HepG2 (cell line): ENCODE results near the gene HCFC1. TPM values are rescaled to one million over a fixed set of nuclear protein-coding genes. Genes with fewer than 3 reads are reported as not detected.

Source experiments
- ATAC-seq: fragments of 200-7000 bp; cut with Tn5 transposase; 3 replicates; pipeline ENCODE4 v1.9.1; 2020; ENCODE audit warnings: mild to moderate bottlenecking, moderate library complexity
- BruUV-seq: library from RNA; stranded (reverse); fragments of 400-500 nt; replicated peaks from 2 replicates; lab custom pipeline; 2021; lab: Mats Ljungman, UMichigan
- CTCF ChIA-PET: fragments of 300-600 bp; formaldehyde crosslinking; extraction: SDS; loops from one replicate; lab custom pipeline; 2021; ENCODE audit warnings: low total read pairs, inconsistent platforms, low intra/inter-chr PET ratio; lab: Yijun Ruan, JAX
- POLR2A ChIA-PET: fragments of 350-600 bp; sonication (Branson Sonifier 250); formaldehyde crosslinking; loops from one replicate; lab custom pipeline; 2020; ENCODE audit warnings: antibody characterized with exemption, inconsistent platforms; lab: Yijun Ruan, JAX
- DNase-seq: peaks from one replicate; pipeline ENCODE4 v3.0.0-alpha.2; 2015; ENCODE audit warnings: low spot score
- FAIRE-seq: peaks from 3 replicates; lab custom pipeline; 2011; peaks lifted over from hg19 to GRCh38; lab: Jason Lieb, UNC
- H2AFZ ChIP-seq: one replicate; pipeline ENCODE4 v1.6.1; 2011; ENCODE audit warnings: low read length, inconsistent platforms
- H3K27ac ChIP-seq: fragments of 300-600 bp; 3 replicates; pipeline ENCODE4 v1.8.0; 2011; ENCODE audit warnings: mixed run types, mild to moderate bottlenecking, mixed read lengths, low read length, inconsistent platforms; ENCODE audit not compliant: insufficient read depth; ENCODE audit errors: extremely low read length
- H3K27me3 ChIP-seq, 2 experiments: fragments of 200-600 bp in 1 of 2; 2 replicates in 1 of 2; 3 replicates in 1 of 2; pipeline versions ENCODE4 v1.6.0 to v1.8.0; 2011; ENCODE audit warnings: low read length in 2 of 2, mild to moderate bottlenecking in 2 of 2, moderate library complexity in 2 of 2, inconsistent platforms in 1 of 2; ENCODE audit not compliant: insufficient read depth in 2 of 2, control insufficient read depth in 1 of 2
- H3K36me3 ChIP-seq, 2 experiments: fragments of 200-600 bp in 1 of 2; replicated peaks in 1 of 2; 2 replicates in 1 of 2; 3 replicates in 1 of 2; pipeline versions ENCODE4 v1.5.1 to v1.8.0; 2011; ENCODE audit warnings: low read length in 2 of 2, inconsistent platforms in 1 of 2; ENCODE audit not compliant: insufficient read depth in 2 of 2, control insufficient read depth in 1 of 2
- H3K4me1 ChIP-seq: 2 replicates; pipeline ENCODE4 v1.5.1; 2012; ENCODE audit warnings: low read length, inconsistent platforms; ENCODE audit not compliant: insufficient read depth
- H3K4me2 ChIP-seq: 2 replicates; pipeline ENCODE4 v1.6.0; 2011; ENCODE audit warnings: low read depth, low read length, inconsistent platforms
- H3K4me3 ChIP-seq, 3 experiments: fragments of 200-600 bp in 1 of 3; sonication (generic), shearing (Covaris generic) in 1 of 3; replicated peaks in 1 of 3; 2 replicates each; pipeline ENCODE4 v1.5.1; 2011 to 2016; ENCODE audit warnings: low read length in 3 of 3, inconsistent platforms in 2 of 3, low read depth in 2 of 3, mild to moderate bottlenecking in 2 of 3, control low read depth in 1 of 3, mixed read lengths in 1 of 3; ENCODE audit not compliant: insufficient read depth in 1 of 3
- H3K79me2 ChIP-seq: one replicate; pipeline ENCODE4 v1.6.1; 2011; ENCODE audit warnings: low read length, inconsistent platforms; ENCODE audit not compliant: insufficient read depth
- H3K9ac ChIP-seq: 2 replicates; pipeline ENCODE4 v1.6.0; 2011; ENCODE audit warnings: mild to moderate bottlenecking, low read depth, low read length, inconsistent platforms; ENCODE audit not compliant: insufficient read depth
- H3K9me3 ChIP-seq: 2 replicates; pipeline ENCODE4 v1.5.1; 2012; ENCODE audit warnings: mild to moderate bottlenecking, low read length
- H4K20me1 ChIP-seq: 2 replicates; pipeline ENCODE4 v1.6.0; 2011; ENCODE audit warnings: inconsistent platforms, mild to moderate bottlenecking, low read length, moderate library complexity; ENCODE audit not compliant: insufficient read depth
- CBX5 ChIP-seq: sonication (generic); formaldehyde crosslinking; IDR thresholded peaks from 2 replicates; pipeline ENCODE4 v1.4.0; 2020; ENCODE audit warnings: missing genetic modification reagents, borderline replicate concordance
- CSRNP2 ChIP-seq: sonication (generic); formaldehyde crosslinking; conservative IDR thresholded peaks from 2 replicates; pipeline ENCODE4 v1.8.0; 2022; ENCODE audit warnings: low read depth, missing genetic modification reagents
- FOXA3 ChIP-seq: IDR thresholded peaks from 2 replicates; pipeline ENCODE4 v1.6.1; 2016; ENCODE audit warnings: missing genetic modification reagents, missing compliant biosample characterization
- HOMEZ ChIP-seq: IDR thresholded peaks from 2 replicates; pipeline ENCODE4 v1.6.1; 2016; ENCODE audit warnings: low read depth
- MAFF ChIP-seq: IDR thresholded peaks from 2 replicates; pipeline ENCODE4 v1.6.1; 2011; ENCODE audit warnings: low read depth, low read length, improper control_type of control experiment
- NFE2L2 ChIP-seq: fragments of 150-350 bp; IDR thresholded peaks from 2 replicates; pipeline ENCODE4 v1.6.1; 2014; ENCODE audit warnings: low read length
- PAXIP1 ChIP-seq: sonication (generic); formaldehyde crosslinking; conservative IDR thresholded peaks from 2 replicates; pipeline ENCODE4 v1.4.0; 2020; ENCODE audit warnings: mild to moderate bottlenecking, missing genetic modification reagents, moderate library complexity
- ZBTB37 ChIP-seq: sonication (generic); formaldehyde crosslinking; IDR thresholded peaks from 2 replicates; pipeline ENCODE4 v1.4.0; 2020; ENCODE audit warnings: mild to moderate bottlenecking, missing genetic modification reagents
- ZNF124 ChIP-seq: sonication (generic); formaldehyde crosslinking; IDR thresholded peaks from 2 replicates; pipeline ENCODE4 v1.4.0; 2020; ENCODE audit warnings: missing genetic modification reagents
- ZNF264 ChIP-seq: sonication (generic); formaldehyde crosslinking; IDR thresholded peaks from 2 replicates; pipeline ENCODE4 v1.4.0; 2020; ENCODE audit warnings: missing genetic modification reagents
- ZNF414 ChIP-seq: sonication (generic); formaldehyde crosslinking; IDR thresholded peaks from 2 replicates; pipeline ENCODE4 v1.5.0; 2020; ENCODE audit warnings: missing genetic modification reagents
- ZNF720 ChIP-seq: sonication (generic); formaldehyde crosslinking; IDR thresholded peaks from 2 replicates; pipeline ENCODE4 v1.4.0; 2020; ENCODE audit warnings: missing genetic modification reagents
- ZNF770 ChIP-seq: sonication (generic); formaldehyde crosslinking; IDR thresholded peaks from 2 replicates; pipeline ENCODE4 v1.5.0; 2020; ENCODE audit warnings: mild to moderate bottlenecking, missing genetic modification reagents
- WGBS: methylation state at CpG from one replicate; pipeline ENCODE4 v1.1.6; 2017; ENCODE audit warnings: low lambda C conversion rate; 5-methylcytosine and 5-hydroxymethylcytosine counted together
- in situ Hi-C: cut with HindIII; loops from 2 replicates; pipeline ENCODE4 v1.10.0; 2017; ENCODE audit warnings: low pct_unique_long_range_greater_than_20kb; ENCODE audit not compliant: extremely low pct_ligation_motif_present
- intact Hi-C: fragments of 100-400 bp; cut with micrococcal nuclease; formaldehyde crosslinking; loops from one replicate; pipeline ENCODE4 v1.10.0; 2022; ENCODE audit not compliant: unreplicated experiment
- polyA plus RNA-seq, 8 experiments: library from polyadenylated mRNA; depleted of rRNA in 3 of 8; stranded (reverse) in 7 of 8; unstranded in 1 of 8; fragments of >200 nt; fragmentation: Illumina TruSeq in 4 of 8; extraction: Trizol in 4 of 8; gene quantifications; 2 replicates each; pipeline versions ENCODE4 v1.2.1 to v1.2.3, GENCODE V29; 2011 to 2016; ENCODE audit warnings: low read depth in 4 of 8, missing spikeins in 1 of 8, mixed read lengths in 1 of 8; ENCODE audit not compliant: insufficient read depth in 1 of 8
- total RNA-seq, 5 experiments: library from RNA; depleted of rRNA; stranded (reverse); fragments of >200 nt; fragmentation: Illumina TruSeq; extraction: Trizol; gene quantifications; 2 replicates each; pipeline ENCODE4 v1.2.3, GENCODE V29; 2016; ENCODE audit warnings: low read depth in 1 of 5

The HCFC1 gene
- total and polyA plus RNA-seq, 2 of the 13 experiments (the other 11 are each of a cell fraction or from before 2014, with no cell fraction given) = 5.8 to 17.8 TPM

- Histone ChIP-seq H3K4me2 (no peak overlapping the region), H2AFZ (no peak overlapping the region), H3K27me3 (no peaks in the 10 kb centered on the region), H3K9ac (no peak overlapping the region), H3K36me3 (no peaks in the 10 kb centered on the region), H3K9me3 (no peaks in the 10 kb centered on the region), H3K4me3 (no peak overlapping the region), H3K27ac (no peak overlapping the region), H3K4me1 (no peaks in the 10 kb centered on the region), H3K79me2 (no peaks in the 10 kb centered on the region), H4K20me1 (no peaks in the 10 kb centered on the region)
- intact Hi-C loops (no loop called here), in situ Hi-C loops (no loop called here)
- DNase-seq (no peak), FAIRE-seq (no peak), ATAC-seq (no peak)
- WGBS = 50% methylated on average over 6 of the region's 19 CpGs
- ChIA-PET CTCF (no interaction called here), POLR2A (interaction anchor here (1.4 kb wide), 1 partner anchor 11 kb away, joined by 5 read pairs; no protein-coding TSS in a partner anchor)
- BruUV-seq = no TSS peak
- TF ChIP-seq ZNF414 (CRISPR knock-in tag) (no peak), CSRNP2 (no peak), NFE2L2 (no peak), PAXIP1 (CRISPR knock-in tag) (no peak), HOMEZ (no peak), MAFF (no peak), ZBTB37 (CRISPR knock-in tag) (no peak), CBX5 (CRISPR knock-in tag) (no peak), ZNF264 (CRISPR knock-in tag) (no peak), FOXA3 (no peak), ZNF770 (CRISPR knock-in tag) (no peak), ZNF124 (CRISPR knock-in tag) (no peak), ZNF720 (CRISPR knock-in tag) (no peak)
Observed at GRCh38 chrX:153999359-154000037, 27.9 kb upstream of the HCFC1 start.
